HS-27A (cell line): ENCODE measurements around the gene GIN1.
A peak's percentile ranks its signal among the peaks of the same experiment; 100 is the strongest.
"Not testable (repeated sequence)": the region's sequence is repeated elsewhere in the genome, so short reads cannot be mapped to it uniquely, and the experiment has no call there.

Experiments used
- DNase-seq: peaks from one replicate; pipeline ENCODE4 v3.0.0-alpha.2; 2012; ENCODE audit warnings: low read depth, missing footprints

The GIN1 gene, protein sequence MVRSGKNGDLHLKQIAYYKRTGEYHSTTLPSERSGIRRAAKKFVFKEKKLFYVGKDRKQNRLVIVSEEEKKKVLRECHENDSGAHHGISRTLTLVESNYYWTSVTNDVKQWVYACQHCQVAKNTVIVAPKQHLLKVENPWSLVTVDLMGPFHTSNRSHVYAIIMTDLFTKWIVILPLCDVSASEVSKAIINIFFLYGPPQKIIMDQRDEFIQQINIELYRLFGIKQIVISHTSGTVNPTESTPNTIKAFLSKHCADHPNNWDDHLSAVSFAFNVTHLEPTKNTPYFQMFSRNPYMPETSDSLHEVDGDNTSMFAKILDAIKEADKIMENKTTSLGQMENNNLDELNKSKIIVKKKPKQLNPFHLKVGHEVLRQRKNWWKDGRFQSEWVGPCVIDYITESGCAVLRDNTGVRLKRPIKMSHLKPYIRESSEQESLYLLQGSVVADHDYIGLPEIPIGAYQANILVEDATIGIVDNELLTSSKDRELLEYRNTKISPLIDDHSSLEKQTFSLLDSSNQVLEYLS

GRCh38 chr5:103119765-103120606 lies at the start of gene GIN1, which contains the start of gene PPIP5K2:
Gene GIN1, minus strand, starts transcription at chr5:103120138. Its CDS starts 11,431 bp downstream, at chr5:103108707.
Gene PPIP5K2, plus strand, starts transcription at chr5:103120301. Its CDS starts 9,289 bp downstream, at chr5:103129590.
- DNase-seq: peak; percentile 91

GRCh38 chr5:103166706-103167105 lies 46.8 kb upstream of the GIN1 start:
- no peak for DNase-seq

DNA sequence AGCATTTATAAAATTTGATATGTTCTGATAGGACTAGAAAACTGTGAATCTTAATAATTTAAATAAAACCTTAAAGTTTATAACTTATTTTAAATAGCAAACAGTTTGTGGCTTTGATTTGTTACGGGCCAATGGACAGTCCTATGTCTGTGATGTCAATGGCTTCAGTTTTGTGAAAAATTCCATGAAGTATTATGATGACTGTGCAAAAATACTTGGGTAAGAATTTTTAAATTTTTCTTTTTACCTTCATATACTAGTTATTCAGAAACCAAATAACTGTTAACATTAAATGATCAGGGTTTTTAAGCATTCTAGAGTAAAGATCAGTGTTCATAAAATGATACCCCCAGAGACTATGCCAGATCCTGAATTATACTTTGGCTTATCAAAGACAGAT lies 31.2 kb upstream of the GIN1 start:
- no peak for DNase-seq

DNA sequence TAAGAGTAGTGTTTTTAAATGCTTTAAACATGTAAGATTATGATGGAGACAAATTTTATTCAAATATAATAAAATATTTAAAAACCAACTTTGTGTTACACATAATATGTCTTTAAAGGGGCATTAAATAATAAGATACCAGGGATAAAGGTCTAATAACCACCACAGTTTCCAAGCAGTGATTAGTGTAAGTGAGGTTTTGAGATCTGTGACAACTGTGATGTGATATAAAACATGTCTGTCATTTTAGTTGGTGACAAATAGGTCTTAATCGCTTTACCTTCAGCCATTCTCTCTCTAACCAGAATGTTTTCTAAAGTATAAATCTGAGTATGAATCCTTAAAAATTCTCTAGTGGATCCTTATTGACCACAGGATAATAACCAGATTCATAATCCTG lies 28.3 kb upstream of the GIN1 start:
- no peak for DNase-seq

DNA sequence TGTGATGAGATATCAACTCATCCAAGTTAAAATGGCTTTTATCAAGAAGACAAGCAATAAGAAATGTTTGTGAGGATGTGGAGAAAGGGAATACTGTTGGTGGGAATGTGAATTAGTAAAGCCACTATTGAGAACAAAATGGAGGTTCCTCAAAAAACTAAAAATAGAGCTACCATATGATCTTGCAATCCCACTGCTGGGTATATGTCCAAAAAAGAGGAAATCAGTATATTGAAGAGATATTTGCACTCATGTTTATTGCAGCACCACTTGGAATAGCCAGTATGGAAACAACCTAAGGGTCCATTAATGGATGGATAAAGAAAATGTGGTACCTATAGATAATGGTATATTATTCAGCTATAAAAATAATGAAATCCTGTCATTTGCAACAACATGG lies 25.3 kb upstream of the GIN1 start:
- no peak for DNase-seq

- not testable (repeated sequence) for DNase-seq
Observed at GRCh38 chr5:103142132-103142531, 22.2 kb upstream of the GIN1 start.

DNA sequence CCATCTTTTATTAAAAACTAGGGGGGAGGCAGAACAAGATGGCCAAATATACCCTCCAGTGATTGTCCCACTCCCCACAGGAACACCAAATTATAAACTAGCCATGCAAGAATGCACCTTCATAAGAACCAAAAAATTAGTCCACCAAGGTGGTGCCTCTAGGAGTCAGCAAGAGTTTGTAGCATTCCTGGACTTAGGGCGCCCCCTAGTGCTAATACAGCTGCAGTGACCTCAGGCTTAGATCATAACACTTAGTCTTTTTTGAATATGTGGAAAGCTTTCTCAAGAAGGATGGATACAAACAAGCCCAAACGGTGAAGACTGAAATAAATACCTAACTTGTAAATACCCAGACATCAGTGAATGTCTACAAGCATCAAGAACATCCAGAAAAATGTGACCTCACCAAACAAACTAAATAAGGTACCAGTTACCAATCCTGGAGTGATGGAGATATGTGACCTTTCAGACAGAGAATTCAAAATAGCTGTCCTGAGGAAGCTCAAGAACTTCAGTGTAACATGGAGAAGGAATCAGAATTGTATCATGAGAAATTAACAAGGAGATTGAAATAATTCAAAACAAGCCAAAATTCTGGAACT lies 19.4 kb upstream of the GIN1 start:
- DNase-seq: peak; percentile 20

DNA sequence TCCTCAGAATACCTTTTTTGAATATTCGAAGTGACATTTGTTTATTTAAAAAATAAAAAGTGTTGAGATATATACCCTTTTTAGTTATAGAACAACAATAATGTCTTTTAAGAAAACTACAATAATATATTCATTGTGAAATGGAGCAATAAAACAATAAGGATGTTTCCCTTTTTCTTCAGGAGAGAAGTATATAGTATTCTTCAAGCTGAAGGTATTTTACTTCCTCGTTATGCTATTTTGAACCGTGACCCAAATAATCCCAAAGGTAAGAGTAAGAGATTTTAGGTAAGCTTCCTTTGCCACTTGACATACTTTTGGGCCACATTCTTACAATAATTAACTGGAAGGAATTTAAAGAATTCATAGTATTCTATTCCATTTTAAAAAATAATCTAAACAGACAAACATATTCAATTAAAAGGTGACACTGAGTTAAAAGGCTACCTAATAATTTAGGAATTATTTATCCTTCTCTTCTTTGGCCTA lies 18.3 kb upstream of the GIN1 start:
- DNase-seq: no peak

- DNase-seq: no peak
Observed at GRCh38 chr5:103135461-103135860, 15.5 kb upstream of the GIN1 start.

DNA sequence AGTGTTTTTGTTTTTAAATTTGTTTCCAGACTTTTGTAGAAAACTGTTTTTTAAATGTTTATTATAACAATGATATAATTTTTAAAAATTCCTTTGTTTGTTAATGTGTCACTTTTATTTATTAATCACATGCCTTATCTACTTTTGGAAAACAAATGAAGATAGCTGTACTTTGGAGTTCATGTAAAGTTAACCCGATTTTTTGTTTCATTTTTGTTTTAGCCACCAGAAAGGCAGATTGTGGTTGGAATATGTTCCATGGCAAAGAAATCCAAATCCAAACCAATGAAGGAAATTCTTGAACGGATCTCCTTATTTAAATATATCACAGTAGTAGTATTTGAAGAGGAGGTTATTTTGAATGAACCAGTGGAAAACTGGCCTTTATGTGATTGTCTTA lies 13.3 kb upstream of the GIN1 start:
- DNase-seq: no peak

DNA sequence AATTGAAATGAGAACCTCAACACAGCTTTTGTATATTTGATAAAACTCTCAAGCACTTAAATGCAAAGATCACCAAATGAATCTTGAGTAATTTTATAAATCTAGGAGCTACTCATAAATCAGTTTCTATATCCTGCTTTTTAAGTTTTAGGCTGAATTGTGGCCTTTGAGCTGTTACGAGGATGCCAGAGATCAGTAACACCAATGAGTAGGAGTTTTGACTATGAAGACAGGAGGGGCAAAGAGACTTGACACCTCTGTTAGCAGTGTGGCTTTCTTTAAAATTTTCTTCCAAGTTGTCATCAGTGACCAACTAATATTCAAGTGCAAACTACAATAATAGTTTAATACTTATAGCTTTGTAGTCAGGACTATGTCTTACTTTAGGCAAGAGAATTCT lies 12.7 kb upstream of the GIN1 start:
- no peak for DNase-seq

- DNase-seq: no peak
Observed at GRCh38 chr5:103128202-103128601, 8.3 kb upstream of the GIN1 start.

DNA sequence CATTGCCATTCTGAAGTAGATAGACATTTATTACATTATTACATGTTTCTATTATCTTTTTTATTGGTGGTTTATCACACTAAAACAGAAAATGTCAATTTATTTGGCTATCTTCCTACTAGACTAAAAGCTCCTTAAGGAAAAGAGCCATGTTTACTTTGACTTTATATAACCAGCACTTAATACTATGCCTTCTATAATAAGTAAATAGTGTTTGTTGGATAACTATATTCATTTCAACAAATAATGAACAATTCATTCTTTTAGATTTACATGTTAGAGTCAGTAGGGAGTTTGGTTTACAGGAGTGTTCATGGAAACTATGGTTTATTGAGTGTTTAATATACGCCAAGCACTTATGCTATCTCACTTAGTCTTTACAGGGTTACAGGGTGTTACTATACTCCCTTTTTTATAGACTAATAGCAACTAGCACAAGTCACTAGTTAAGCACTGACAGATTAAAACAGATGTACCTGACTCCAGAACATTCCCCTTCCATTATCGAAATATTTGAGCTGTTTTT lies 7.4 kb upstream of the GIN1 start:
- no peak for DNase-seq

- no peak for DNase-seq
Observed at GRCh38 chr5:103126557-103126956, 6.6 kb upstream of the GIN1 start.

GRCh38 chr5:103122242-103122641 lies 2.3 kb upstream of the GIN1 start:
- DNase-seq: no peak

DNA sequence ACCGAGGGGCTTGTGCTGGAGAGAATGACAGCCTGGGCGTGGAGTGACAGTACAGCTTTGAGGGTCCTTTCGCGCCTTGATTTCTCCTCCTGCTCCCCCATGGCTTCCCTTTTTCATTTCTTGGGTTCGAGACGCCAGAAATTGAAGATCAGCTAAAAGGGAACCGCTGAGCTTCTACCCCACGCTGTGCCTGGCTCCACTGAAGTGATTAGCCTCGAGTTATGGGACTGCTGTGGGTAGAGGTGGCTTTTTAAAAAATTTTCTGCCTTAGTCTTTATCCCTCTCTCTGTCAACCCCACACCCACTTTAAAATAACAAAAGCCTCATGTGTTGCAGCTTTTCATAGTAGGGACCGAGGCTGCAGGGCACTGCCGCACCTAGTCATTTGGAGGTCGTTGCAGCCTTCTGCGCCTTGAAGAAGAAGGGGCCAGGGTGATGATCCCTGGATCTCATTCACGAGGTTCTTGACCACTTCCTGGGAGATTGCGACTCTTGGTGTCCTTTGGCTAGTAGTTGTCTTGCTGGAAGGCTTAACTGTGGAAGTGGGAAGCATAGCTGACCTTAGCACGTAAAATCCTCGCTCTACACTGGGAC lies 766 bp upstream of the GIN1 start:
- DNase-seq: no peak

DNA sequence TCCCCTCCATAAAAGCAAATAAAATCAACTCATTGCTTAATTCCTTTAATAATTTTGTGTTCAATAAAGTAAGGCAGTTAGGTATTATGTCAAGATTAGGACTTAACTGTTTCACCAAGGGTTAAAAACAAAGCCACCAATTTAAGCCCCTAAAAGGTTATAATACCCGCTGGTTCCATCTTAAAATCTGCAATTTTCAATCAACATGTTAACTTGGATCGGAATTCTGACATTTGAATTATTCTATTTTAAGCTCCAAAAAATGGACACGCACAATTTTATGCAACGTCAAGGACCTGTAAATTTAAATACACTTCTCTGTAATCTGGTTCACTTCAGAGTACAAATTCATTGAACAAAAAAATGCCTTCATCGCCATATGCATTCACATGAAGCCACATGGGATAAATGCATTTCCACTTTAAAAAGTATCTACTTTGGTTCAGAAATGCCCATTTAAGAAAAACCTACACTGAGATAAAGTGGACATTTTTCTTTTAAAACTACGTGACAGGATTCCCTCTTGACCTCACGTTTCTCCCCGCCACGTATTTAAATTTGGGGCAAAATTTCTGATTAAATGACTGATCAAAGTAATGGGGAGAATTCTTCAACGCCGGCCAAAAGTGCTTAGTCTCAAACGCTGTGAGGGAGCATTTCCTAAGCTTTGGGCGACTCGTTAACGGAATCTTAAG lies 721 bp downstream of the GIN1 start:
- DNase-seq: no peak

DNA sequence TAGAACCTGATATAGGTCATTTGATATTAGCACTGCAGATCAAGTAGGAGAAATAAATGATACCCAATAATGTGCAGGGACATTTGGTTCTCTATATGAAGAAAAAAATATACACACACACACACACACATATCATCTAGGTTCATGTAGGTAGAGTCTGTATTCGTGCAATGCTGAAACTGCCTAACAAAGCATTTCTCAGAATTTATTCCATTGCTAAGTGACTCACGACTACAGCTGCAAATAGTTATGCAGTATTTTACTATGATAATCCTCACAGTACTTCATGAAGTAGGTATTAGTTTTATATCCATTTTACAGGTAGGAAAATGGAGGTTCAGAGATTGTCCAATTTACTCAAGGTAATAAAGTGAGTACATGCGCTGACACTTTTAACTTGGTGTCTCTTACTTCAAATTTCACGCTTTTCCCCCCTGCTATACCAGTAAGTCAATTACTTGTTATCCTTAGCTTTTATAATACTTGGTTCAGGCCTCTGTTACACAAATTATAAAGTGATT lies 2.4 kb downstream of the GIN1 start:
- DNase-seq: no peak

DNA sequence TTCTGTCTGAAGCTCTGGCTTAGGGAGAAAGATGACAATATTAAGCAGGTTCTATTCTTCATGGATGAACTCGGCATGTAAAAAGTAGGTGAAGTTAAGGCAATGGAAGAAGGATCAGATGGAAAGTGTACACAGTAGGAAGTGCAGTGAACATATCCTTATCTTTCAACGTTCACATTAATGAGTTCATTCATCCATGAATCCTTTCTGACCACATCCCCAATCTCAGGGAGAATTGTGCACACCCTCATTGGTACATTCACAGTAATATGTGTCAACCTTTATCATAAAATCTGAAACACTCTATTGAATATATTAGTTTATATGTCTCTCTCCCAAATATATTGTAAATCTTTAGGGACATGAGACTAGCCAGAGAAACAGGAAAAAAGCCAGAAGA lies 5.5 kb downstream of the GIN1 start:
- no peak for DNase-seq

GRCh38 chr5:103112910-103113309 lies 7.0 kb downstream of the GIN1 start:
- DNase-seq: no peak

GRCh38 chr5:103111468-103111867 lies 8.5 kb downstream of the GIN1 start:
- no peak for DNase-seq
